Stimulated activated CD8-positive, alpha-beta memory T cell treated with anti-CD3 and anti-CD28 coated beads, Interleukin-12 subunit alpha, Interleukin-12 subunit beta, amount 100 ng/mL, for 4 hours (primary cell): Measurements from ENCODE around the gene MYL9.

ENCODE experiments used
- DNase-seq: peaks from one replicate; pipeline ENCODE4 v3.0.0-alpha.2; 2020; ENCODE audit warnings: low read depth

The MYL9 gene

GRCh38 chr20:36526521-36527011 lies 14.8 kb upstream of the MYL9 start:
- DNase-seq = no peak

GRCh38 chr20:36527331-36528125 lies 13.8 kb upstream of the MYL9 start:
- DNase-seq = no peak

GRCh38 chr20:36528176-36528874 lies 13.0 kb upstream of the MYL9 start:
- no peak for DNase-seq

GRCh38 chr20:36528875-36529417 lies 12.4 kb upstream of the MYL9 start:
- no peak for DNase-seq

- no peak for DNase-seq
Observed at GRCh38 chr20:36532388-36532787, 8.9 kb upstream of the MYL9 start.

GRCh38 chr20:36532822-36533221 lies 8.5 kb upstream of the MYL9 start:
- no peak for DNase-seq

GRCh38 chr20:36538026-36538722 lies 3.1 kb upstream of the MYL9 start:
- no peak for DNase-seq

GRCh38 chr20:36540551-36541211 lies 638 bp upstream of the MYL9 start:
- no peak for DNase-seq

GRCh38 chr20:36541768-36542488 lies 609 bp downstream of the MYL9 start:
- DNase-seq = no peak

GRCh38 chr20:36542516-36543183 lies 1.3 kb downstream of the MYL9 start:
- DNase-seq = no peak

- DNase-seq = no peak
Observed at GRCh38 chr20:36543184-36544133, 2.1 kb downstream of the MYL9 start.

- DNase-seq = no peak
Observed at GRCh38 chr20:36544134-36545018, 3.1 kb downstream of the MYL9 start.

- DNase-seq = no peak
Observed at GRCh38 chr20:36546111-36546736, 4.9 kb downstream of the MYL9 start.

- DNase-seq = no peak
Observed at GRCh38 chr20:36547186-36548005, 6.1 kb downstream of the MYL9 start.

- no peak for DNase-seq
Observed at GRCh38 chr20:36548006-36548315, 6.6 kb downstream of the MYL9 start.

- no peak for DNase-seq
Observed at GRCh38 chr20:36548704-36549627, 7.6 kb downstream of the MYL9 start.
